Peyer's patch (tissue), 4 donors: ENCODE results near the gene GALNT8.
"Not testable (repeated sequence)": the region's sequence is repeated elsewhere in the genome, so short reads cannot be mapped to it uniquely, and the experiment has no call there.

ENCODE experiments used
- POLR2A ChIP-seq, 2 donors: fragments of 450-650 bp; IDR thresholded peaks; one replicate each; pipeline ENCODE4 v1.5.1; 2017; ENCODE audit warnings: antibody characterized with exemption in 2 of 2, mild to moderate bottlenecking in 2 of 2, moderate library complexity in 2 of 2
- TF ChIP-seq, protein P1 (sequence below), 6 experiments: fragments of 450-650 bp in 4 of 6; fragments of 200-600 bp in 2 of 6; sonication (generic) in 1 of 6; IDR thresholded peaks; one replicate each; pipeline ENCODE4 v1.5.1; 2017 to 2019; ENCODE audit warnings: antibody characterized with exemption in 6 of 6, mild to moderate bottlenecking in 3 of 6, moderate library complexity in 1 of 6

DNA sequence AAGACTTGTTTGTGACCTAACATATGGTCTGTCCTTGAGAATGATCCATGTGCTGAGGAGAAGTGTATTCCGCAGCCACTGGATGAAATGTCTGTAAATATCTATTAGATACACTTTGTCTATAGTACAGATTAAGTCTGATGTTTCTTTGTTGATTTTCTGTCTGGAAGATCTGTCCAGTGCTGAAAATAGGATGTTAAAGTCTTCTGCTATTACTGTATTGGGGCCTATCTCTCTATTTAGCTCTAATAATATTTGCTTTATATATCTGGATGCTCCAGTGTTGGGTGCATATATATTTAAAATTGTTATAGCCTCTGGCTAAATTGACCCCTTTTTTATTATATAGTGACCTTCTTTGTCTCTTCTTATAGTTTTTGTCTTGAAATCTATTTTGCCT is 31.5 kb downstream of the GALNT8 start:
- TF ChIP-seq, protein P1, sequence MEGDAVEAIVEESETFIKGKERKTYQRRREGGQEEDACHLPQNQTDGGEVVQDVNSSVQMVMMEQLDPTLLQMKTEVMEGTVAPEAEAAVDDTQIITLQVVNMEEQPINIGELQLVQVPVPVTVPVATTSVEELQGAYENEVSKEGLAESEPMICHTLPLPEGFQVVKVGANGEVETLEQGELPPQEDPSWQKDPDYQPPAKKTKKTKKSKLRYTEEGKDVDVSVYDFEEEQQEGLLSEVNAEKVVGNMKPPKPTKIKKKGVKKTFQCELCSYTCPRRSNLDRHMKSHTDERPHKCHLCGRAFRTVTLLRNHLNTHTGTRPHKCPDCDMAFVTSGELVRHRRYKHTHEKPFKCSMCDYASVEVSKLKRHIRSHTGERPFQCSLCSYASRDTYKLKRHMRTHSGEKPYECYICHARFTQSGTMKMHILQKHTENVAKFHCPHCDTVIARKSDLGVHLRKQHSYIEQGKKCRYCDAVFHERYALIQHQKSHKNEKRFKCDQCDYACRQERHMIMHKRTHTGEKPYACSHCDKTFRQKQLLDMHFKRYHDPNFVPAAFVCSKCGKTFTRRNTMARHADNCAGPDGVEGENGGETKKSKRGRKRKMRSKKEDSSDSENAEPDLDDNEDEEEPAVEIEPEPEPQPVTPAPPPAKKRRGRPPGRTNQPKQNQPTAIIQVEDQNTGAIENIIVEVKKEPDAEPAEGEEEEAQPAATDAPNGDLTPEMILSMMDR (IDR thresholded peaks at IDR 0.05) = not testable (repeated sequence)
- not testable (repeated sequence) for TF ChIP-seq POLR2A (IDR thresholded peaks at IDR 0.05)
